NCI-H526 (cell line): ENCODE measurements around the gene TNS3.

Source experiments
- DNase-seq, 2 experiments: peaks; one replicate each; lab custom pipeline; 2025; lab: John Stamatoyannopoulos, UW

Gene TNS3

DNA sequence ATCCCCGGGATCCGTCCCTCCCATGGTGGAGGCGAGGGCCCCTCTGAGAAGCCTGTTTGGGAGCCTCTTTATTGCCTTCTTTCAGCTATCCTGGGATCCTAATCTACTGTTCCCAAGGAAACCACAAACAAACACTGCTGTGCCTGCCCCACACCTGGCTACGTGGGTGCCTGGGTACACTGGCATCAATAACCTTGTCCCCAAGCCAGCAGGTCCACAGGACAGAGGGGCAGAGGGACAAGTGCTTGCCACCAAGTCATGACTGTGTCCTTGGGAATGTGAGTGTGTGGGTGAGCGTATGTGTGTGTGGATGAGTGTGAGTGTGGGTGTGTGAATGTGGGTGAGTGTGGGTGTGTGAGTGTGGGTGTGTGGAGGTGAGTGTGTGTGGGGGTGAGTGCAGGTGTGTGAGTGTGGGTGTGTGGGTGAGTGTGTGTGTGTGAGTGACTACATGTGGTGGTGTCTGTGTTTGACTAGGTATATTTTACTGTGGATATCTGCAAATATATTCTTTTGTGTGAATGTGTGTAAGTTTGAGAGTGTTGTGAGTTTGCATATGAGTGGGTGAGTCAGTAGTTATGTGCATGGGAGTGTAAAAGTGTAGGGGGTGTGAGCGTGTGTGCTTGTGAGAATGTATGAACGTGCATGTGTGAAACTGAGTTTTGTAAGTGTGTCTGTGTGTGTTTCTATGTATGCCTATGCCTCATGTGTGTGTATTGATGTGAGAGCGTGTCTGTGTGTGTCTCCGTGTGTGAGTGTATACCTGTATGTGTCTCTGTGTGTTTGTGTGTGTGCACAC lies 96.1 kb downstream of the TNS3 start:
- no peak for DNase-seq

DNA sequence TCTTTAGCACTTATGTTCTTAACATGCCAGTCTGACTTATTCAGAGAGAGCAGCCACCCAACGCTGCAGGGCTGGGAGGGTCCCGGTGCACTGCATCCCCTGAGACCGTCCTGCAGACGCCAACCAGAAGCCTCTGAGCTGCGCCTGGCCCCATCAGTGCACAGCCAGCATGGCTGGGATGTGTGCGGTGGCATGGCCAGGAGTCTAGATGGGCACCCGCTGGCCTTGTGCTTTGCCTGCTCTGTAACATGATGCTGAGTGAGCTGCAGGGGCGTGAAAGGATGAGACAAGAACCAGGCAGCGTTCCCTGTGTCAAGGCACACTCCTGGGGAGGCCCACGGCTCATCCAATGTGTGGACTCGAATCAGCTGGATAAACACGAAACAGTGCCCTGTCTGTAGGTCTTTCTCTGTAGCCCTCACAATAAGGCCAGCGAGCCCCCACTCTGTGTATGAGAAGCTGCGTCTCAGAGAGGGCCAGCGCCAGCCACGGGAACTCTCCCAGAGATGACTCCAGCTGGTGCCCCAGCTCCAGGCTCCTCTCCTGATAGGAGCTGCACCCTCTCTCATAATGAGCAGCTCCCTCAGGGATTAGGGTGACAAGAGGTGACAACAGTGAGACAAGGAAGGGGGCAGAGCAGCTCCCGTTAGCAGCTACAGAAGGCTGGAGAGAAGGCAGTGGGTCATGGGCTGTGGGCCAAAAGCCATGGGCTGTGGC lies 96.8 kb downstream of the TNS3 start:
- no peak for DNase-seq

DNA sequence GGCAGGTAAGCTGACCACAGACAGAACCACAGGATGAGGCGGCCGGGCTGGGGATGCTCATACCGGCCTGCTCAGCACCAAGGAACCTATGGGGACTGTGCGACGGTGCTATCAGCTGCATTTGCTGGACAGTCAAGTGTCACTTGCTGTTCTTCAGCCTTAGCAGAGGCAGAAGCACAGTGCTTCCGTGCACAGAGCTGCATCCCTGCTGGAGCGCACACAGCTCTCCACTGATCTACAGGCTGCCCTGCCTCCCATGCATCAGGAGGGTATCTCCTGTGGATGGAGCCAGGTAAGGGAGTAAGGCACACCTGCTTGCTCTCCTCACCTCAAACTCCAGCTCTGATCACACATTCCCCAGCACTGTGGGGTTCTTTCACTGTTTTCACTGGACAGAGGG lies 97.5 kb downstream of the TNS3 start:
- no peak for DNase-seq

DNA sequence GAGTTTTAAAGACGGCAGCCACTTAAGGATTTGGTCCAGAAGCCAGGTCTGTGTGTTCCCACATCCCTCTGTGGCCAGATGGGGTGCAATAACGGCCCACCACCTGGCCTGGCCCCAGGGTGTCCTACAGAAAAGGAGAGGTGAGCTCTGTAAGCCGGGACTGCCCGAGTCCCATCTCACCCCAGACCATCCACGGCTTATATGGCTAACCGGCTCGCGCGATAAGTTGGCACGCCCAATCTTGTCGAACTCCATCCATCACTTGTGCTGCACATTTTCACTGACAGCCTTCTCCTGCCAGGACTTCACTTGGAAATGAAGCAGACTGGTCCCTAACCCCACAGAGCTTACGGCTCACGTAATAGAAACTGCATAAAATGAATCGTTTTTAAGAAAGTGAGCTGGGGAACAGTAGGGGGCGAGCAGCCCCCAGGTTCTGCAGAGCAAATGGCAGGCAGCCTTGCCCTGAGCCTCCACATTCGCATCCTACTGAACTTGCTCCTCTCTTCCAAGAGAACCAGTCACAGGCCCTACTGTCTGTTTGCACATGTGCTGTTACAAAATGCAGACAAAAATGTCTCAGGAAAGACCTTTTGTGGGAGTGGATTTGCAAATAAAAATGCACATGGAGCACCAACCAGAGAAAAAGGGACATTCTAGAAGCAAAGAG lies 98.2 kb downstream of the TNS3 start:
- DNase-seq, result peak in 1 of 2 experiments; percentile 10

DNA sequence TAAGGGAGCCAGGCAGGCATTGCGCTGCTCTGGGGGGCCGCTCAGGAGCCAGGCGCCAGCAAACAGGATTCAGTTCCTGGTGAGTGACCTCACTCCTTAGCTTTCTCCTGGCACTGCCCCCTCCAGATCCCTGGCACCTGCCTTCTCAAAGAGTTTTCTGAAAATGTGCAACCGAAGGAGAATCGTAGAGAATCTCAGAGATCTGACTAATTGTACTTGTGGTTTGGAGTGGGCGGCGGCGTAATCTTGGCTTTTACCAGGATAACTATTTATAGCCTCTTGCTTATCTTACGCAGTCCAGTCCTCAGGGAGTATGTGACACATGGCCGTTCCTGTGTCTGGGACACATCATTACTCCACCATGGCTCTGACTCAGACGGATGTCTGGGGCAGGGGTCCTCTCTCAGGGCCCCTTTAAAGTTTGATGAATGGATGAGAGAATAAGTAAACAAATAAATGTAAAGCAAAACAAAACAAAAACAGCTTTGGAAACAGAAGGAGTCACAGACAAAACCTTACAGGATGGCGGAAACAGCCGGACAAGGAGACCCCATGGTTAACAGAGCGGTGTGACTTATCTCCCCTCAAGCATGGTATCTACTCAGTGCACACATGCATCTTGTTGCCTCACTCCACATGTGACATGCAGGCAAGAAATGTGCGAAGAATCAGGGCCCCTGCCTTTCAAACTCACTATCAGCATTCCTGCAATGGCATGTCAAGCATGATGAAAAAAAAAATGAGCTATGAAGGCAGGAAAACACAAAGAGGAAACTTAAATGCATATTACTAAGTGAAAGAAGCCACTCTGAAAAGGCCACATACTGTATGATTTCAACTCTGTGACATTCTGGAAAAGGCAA lies 99.7 kb downstream of the TNS3 start:
- DNase-seq, result no peak

DNA sequence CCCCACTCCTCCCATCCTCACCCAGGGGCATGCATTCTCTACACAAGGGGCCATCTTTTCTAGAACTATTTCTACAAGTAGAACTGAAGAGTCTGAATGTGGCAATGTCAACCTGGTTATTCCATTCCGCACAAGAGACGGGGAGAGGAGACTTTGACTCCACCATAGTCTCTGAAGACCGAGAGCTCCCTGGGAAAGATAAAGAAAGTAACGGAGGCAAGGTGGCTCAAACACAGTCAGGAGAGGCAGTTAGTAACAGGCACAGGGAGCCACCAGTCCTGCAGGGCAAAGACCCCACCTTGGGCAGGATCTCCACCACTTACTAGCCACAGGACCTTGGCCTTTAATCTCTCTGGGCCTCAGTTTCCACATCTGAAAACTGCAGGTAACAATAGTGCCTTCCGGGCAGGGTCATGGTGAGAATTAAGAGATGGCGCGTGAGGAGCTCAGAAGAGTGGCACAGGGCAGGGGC lies 100.3 kb downstream of the TNS3 start:
- no peak for DNase-seq

DNA sequence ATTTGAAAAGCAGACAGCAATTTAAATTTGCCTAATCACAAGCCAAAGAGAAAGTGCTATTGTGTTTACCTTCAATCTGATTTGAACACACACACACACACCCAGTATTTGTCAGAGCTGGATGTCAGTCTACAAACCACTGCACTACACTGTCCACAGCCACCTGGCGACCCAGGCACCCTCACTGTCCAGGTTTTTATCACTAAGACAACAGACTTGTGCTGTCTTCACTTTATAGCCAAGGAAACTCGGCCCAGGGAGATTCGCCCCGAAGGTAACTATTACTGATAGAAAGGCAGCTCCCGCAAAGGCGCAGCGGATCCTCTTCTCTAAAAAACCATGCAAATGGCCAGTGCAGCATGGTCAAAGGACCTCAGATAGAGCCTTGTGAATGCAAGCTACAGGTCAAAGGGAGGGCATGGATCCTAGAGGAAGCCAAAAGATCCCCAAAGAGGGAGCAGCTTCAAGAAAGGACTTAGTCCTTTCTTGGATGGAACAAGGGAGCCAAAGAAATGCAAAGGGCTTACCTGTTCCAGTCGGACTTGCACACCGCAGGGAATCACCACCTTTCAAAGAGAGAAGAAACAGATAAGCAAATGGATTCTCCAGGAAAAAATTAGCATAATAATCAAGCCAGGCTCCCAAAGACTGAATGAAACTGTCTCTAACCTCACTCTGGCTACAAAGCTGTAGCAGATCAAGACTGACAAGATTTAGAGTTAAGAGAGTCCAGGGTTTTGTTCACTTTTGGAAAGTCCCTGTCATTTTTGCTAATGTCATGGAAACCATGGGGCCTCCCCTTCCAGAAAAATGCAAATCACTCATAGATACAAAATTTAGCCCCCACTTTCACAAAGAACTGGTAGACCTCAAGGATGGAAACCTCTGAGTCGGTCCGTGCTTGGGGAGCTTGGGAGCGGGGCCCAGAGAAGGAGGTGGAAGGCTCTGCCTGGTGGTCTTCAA lies 101.1 kb downstream of the TNS3 start:
- DNase-seq, result peak in 1 of 2 experiments; percentile 17

DNA sequence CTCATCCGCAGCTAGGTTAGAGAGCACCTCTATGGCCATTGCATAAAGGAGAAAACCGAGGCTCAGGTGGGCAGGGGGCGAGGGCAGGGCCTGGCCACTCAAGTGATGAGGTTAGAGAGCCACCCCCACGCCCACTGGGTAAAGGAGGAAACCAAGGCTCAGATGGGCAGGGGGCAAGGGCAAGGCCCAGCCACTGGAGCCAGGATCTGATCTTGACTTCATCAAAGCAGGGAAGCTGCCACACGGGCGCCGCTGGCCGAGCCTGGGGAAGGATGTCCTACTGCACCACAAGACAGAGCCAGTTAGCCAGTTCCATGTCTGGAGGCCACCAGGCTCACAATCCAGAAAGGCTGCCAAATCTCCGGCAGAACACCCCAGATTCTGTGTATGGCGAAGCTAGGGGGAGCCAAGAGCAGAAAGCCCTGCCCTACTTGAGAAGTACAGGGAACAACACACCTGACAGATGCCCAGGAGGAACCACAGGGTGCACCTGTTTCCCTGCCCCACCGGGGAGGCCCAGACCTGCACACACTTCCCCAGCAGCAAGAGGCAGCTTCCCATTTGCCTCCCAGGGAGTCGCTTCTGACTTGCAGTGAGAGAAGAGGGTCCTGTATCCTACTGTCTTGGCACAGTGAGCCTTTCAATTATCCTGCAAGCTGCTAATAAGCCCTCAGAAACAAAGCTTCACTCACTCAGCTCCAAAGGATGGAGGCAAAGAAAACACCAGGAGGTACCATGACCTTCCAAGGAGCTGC lies 101.9 kb downstream of the TNS3 start:
- no peak for DNase-seq

DNA sequence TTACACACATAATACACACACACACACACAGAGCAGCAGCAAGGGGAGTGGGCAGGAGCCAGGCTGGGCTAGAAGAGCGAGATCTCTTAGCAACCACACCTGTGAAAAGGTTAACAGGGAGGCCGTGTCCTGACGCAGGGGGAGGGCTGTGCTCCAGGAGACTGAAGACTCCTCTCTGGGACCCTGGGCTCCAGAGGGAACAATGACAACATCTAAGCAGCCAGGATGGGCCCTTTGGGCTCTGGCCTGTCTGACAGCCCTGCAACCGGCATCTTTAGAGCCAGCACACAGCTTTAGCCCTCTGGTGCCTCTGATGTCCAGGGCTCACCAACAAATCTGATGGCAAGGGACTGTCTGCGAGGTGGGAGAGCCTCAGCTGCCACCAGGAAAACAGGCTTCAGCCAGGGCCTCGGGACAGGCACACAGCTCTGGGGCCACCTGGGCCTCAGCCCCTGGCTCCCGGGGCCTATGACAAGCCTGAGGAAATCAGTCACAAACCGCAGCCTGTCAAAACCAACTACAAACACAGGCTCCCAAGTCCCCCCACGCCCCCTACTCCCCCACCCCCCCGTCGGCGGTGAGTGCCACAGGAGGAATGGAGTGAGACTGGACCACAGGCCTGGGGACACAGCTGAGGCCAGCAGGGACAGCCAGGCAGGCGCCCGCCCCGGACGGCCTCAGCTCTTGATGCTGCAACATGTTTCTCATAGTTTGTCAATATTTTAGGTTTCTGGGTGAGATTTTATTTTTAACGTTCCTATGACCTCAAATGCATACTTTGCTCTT lies 102.8 kb downstream of the TNS3 start:
- DNase-seq, result no peak

DNA sequence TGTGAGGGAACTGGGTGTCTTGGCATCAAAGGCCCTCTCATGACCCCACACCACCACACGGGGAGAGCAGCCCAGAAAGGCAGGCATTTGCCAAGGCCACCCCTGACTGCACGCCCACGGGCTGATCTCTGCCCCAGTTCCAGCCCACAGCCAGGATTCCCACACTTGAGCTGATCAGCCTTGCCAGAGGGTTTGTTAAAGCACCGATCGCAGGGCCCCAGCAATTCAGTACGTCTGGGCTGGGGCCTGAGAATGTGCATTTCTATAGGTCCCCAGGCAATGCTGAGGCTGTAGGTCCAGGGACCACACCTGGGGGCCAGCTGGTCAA lies 103.9 kb downstream of the TNS3 start:
- no peak for DNase-seq

DNA sequence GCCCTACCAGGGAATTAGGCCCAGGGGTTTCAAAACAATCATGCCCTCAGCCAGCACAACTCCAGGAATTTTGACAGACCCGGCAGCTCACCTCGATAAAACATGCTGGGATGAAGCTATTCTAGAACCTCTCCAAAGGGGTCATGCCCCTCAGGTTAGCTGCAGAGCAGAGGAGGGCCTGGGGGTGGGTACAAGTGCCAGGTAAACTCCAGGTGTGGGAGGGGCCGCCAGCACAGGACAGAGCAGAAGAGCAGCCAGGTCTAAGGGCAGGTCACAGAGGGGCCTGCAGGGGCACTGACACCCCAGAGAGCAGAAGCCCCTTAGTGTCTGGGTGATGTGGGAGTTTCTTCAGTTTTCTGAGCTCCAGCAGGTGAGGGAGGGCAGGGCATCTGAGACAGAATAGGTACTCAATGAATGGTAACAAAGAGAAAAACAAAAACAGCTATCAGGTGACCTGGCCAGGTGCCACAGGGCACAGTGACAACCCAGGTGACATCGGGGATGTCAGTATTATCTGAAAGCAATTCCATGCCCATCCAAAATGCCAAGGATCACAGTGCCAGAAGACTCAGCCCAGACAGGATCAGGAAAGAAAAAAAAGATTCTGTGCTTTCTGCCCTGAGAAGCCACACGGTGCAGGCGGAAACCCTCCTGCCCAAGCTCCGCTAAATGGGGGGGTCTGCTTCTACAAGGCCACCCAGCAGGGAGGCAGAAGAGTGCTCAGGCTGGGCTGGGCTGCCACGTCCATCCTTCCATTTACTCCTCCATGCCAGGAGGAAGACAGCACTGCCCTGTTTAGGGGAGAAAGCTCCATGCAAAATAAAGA lies 104.5 kb downstream of the TNS3 start:
- DNase-seq, result no peak

DNA sequence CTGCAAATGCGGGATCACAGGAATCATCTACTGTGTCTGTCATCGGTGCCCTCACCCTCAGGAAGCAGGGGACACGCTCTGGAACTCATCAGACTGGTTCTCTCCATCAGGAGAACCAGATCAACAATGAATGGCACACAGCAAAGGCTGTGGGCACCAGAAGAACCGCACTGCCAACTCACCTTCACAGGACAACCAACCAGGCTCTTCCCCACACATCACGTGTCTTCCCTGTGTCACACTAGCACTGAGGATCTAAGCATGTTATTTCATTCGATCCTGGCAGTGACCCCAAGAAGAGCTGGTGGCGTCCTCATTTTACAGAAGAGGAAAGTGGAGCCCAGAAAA lies 106.1 kb downstream of the TNS3 start:
- DNase-seq, result no peak

DNA sequence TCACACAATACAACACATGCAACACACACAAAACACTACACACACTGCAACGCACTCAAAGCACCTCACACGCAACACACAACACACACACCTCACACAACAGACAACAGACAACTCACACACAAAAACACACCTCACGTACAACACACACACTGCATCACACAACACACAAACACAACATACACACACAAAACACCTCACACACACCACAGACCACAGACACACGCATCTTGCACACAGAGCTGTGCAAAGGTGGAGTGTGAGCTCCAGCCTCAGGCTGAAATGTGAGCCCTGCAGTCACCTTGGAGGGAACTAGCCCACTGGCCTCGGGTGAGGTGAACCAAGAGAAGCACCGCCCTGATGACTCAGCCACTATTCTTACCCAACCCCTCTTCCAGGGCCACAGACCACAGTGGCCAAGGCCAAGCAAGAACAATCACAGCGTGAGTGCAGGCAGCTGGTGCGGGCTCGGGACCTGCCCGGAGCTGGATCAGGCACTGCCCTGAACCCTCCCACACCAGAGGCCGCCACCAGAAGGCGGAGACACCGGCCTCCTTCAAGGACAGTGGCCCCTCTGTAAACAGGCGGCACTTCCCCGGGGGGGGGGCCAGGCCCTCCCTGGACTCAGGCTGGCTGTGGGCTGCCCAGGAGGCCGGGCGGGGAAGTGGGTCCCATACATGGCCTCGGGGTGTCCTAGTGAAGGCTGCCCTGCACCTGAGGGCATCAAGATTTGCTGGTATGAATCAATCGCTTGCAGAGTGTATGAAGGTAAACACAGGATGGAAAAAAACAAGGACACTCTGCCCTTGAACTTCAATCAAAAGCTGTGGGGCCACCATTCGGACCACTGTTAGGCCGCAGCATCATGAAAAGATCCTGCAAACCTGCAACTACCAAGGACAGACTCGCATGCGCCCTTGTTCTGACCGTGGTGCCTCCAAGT lies 106.7 kb downstream of the TNS3 start:
- DNase-seq, result no peak

DNA sequence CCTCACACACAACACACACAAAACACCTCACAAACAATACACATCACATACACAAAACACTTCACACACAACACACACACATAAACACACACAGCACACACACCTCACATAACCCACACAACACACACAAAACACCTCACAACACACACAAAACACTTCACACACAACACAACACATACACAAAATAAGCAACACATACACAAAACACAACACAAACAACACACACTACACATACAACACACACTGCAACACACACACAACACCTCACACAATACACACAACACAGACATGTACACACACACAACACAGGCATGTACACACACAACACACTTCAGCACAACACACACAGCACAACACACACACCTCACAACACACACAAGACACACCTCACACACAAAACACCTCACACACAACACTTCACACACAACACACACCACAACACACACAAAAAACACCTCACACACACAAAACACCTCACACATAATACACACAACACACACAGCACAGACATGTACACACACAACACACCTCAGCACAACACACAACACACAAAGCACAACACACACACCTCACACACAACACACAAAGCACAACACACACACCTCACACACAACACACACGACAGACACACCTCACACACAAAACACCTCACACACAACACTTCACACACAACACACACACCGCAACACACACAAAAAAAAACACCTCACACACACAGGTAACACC lies 107.5 kb downstream of the TNS3 start:
- no peak for DNase-seq

DNA sequence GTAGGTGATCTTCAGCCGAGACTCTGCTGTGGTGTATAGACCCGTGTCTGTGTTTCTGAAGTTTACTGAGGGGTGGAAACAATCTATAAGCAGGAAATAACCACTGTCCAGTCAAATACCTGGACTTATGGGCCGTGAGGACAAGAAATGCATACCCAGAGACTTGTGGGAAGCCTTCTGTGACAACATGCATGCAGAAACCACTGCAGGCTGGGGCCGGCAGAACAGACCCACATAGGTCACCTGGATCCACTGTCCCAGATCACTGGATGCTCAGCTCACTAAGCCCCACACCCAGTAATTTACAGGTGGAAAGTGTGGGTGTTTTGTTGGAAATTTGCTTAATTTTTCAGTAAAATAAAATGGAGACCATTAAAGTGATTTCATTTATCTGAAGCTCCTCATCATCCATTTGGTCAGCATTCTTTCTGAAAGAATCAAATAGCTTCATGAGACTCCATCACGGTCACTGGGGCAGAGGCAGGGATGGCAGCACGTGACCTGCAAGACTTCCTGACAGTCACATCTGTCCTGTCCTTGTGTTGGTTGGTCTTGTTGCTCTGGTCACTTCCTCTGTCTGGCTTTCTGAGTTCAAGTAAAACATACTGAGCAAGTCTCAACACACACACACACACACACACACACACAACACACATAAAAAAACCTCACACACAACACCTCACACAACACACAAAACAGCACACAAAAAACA lies 108.3 kb downstream of the TNS3 start:
- DNase-seq, result no peak
